NCI-H82 treated with DMSO at 0.1 percent for 48 hours (cell line): ENCODE measurements around the gene SMYD5.
"Not testable (repeated sequence)": the region's sequence is repeated elsewhere in the genome, so short reads cannot be mapped to it uniquely, and the experiment has no call there.

Experiments
- DNase-seq: peaks from one replicate; lab custom pipeline; 2025; ENCODE audit not compliant: unreplicated experiment; lab: John Stamatoyannopoulos, UW

The SMYD5 gene

GRCh38 chr2:73258913-73259215 is 44.8 kb downstream of the SMYD5 start:
- DNase-seq: no peak

GRCh38 chr2:73259276-73259675 is 45.2 kb downstream of the SMYD5 start:
- no peak for DNase-seq

- DNase-seq: no peak
Measured at GRCh38 chr2:73259704-73260337, 45.8 kb downstream of the SMYD5 start.

- DNase-seq: no peak
Measured at GRCh38 chr2:73260338-73260984, 46.4 kb downstream of the SMYD5 start.

- no peak for DNase-seq
Measured at GRCh38 chr2:73262108-73262651, 48.1 kb downstream of the SMYD5 start.

GRCh38 chr2:73262691-73263429 is 48.8 kb downstream of the SMYD5 start:
- DNase-seq: not testable (repeated sequence)

- DNase-seq: no peak
Measured at GRCh38 chr2:73263540-73264331, 49.7 kb downstream of the SMYD5 start.

- DNase-seq: no peak
Measured at GRCh38 chr2:73264332-73264606, 50.2 kb downstream of the SMYD5 start.

- DNase-seq: no peak
Measured at GRCh38 chr2:73264783-73265182, 50.7 kb downstream of the SMYD5 start.

GRCh38 chr2:73265298-73266060 is 51.4 kb downstream of the SMYD5 start:
- DNase-seq: no peak

- DNase-seq: no peak
Measured at GRCh38 chr2:73266061-73266901, 52.2 kb downstream of the SMYD5 start.

GRCh38 chr2:73267008-73267407 is 53.0 kb downstream of the SMYD5 start:
- no peak for DNase-seq

- no peak for DNase-seq
Measured at GRCh38 chr2:73268366-73268829, 54.4 kb downstream of the SMYD5 start.

GRCh38 chr2:73268830-73269685 is 55.0 kb downstream of the SMYD5 start:
- DNase-seq: peak; percentile 43

GRCh38 chr2:73269686-73270465 is 55.8 kb downstream of the SMYD5 start:
- no peak for DNase-seq

GRCh38 chr2:73272270-73272669 is 58.2 kb downstream of the SMYD5 start:
- DNase-seq: no peak
